GM12892 (cell line): ENCODE data around the gene PWP2. TPM values are rescaled to one million over a fixed set of nuclear protein-coding genes. Genes with fewer than 3 reads are reported as not detected.
"Not testable (repeated sequence)": the region's sequence is repeated elsewhere in the genome, so short reads cannot be mapped to it uniquely, and the experiment has no call there.

ENCODE experiments used
- DNase-seq: peaks from one replicate; pipeline ENCODE4 v3.0.0; 2011; ENCODE audit not compliant: insufficient read length
- FAIRE-seq: peaks from 2 replicates; lab custom pipeline; 2011; peaks lifted over from hg19 to GRCh38; lab: Jason Lieb, UNC
- POLR2A ChIP-seq: IDR thresholded peaks from 2 replicates; pipeline ENCODE4 v1.6.1; 2011; ENCODE audit warnings: low read depth, low read length, control low read depth
- POLR2AphosphoS5 ChIP-seq: IDR thresholded peaks from 2 replicates; pipeline ENCODE4 v1.6.1; 2011; ENCODE audit warnings: low read depth, low read length, control low read depth
- TAF1 ChIP-seq: IDR thresholded peaks from 2 replicates; pipeline ENCODE4 v1.6.1; 2011; ENCODE audit warnings: low read depth, mild to moderate bottlenecking, control low read depth, low read length, borderline replicate concordance
- polyA plus RNA-seq: library from polyadenylated mRNA; unstranded; fragments of >200 nt; gene quantifications from one replicate; pipeline ENCODE4 v1.2.1, GENCODE V29; 2012; ENCODE audit warnings: missing spikeins, inconsistent platforms; ENCODE audit not compliant: missing spikeins

Gene PWP2
- polyA plus RNA-seq = 8.2 TPM

DNA sequence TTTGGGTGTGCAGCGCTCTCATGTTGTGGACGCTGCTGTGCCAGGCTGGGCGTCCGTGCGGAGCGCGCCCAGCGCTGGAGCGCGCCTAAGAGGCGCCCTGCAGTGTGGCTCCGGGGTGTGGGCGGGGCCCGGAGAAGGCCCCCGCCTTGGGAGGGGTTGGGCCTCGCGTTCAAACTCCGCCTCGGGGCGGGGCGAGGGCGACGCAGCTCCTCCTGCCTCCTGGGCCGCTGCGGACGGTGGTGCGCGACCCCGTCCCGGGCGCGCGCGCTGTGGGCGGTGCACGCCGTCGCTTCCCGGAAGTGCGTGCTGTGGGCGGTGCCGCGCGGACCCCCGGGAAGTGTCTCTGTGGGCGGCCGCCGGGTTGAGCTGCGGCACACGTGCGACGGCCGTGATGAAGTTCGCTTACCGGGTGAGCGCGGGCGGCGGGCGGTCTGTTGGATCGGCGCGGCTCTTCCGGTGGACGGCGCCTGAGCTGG lies at the start of gene PWP2:
Gene PWP2, plus strand, starts transcription at position 374 of the 476 bp plus-strand sequence. Its CDS starts 18 bp downstream, at position 392.
- not testable (repeated sequence) for DNase-seq
- peak; percentile 99 for FAIRE-seq

DNA sequence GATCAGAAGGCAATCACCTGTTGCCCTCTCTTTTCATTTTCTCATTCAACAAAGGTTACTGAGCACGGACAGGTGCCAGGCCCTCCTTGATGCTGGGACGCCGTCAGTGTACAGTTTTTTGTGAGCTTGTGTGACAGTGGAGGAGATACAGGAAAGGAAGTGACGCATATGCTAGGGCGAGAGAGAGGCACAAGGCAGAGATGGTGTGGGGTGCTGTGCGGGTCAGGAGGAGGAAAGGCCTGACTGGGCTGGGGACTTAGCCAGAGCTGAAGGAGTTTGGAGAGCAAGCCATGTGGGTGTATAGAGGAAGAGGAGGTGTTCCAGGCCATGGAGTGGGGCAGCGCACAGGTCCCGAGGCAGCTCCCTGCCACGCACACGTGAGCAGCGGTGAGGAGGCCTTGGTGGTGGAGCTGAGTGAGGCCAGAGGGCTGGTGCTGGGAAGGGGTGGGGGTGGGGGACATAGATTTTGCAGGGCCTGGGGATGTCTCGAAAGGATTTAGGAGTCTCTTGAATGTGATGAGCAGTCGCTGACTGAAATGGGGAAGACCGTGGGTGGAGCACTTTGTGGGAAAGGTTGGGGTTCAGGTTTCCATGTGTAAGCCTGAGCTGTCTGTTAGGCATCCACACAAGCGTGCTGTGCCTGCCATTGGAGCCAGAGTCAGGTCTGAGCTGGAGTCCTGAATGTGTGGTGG lies 49.1 kb upstream of the PWP2 start:
- TF ChIP-seq POLR2A (no peak), POLR2AphosphoS5 (0 out of 2 replicates have a peak, but pooled peaks have one; percentile 30)
- DNase-seq (no peak), FAIRE-seq (peak; percentile 24)

DNA sequence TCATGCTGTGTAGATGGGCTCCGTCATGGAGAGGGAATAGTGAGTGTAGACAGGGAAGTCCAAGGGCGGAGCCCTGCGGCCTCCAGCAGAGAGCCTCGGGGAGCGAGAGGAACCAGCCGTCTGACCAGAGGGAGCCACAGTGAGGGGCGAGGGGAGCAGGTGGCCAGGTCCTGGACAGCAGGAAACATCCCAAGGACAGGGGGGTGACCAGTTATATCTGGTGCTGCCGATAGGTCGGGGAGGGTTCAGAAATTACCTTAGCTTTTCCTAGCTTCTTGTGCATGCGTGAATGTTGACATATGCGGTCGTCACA lies 48.6 kb upstream of the PWP2 start:
- no peak for FAIRE-seq
- TF ChIP-seq TAF1 = no peak

DNA sequence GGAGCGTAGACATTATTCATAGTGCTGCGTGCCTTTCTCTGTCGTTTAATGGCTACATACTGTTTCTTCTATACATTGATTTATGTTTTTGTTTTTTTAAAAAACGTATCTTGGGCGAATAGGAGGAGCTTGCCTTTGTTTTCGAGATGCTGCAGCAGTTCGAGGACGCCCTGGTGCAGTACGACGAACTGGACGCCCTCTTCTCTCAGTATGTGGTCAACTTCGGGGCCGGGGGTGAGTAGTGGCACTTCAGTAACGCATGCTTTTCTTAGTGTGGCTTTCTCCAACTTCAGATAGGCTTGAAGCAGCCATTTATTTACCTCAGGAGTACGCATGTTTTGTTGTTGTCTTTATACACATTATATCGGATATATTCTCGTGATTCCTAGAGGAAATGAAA lies 48.2 kb upstream of the PWP2 start:
- no peak for DNase-seq
- FAIRE-seq = no peak
- no peak for TF ChIP-seq POLR2AphosphoS5

More for the DNA sequence above, 48.6 kb upstream of the PWP2 start:
- no peak for DNase-seq

DNA sequence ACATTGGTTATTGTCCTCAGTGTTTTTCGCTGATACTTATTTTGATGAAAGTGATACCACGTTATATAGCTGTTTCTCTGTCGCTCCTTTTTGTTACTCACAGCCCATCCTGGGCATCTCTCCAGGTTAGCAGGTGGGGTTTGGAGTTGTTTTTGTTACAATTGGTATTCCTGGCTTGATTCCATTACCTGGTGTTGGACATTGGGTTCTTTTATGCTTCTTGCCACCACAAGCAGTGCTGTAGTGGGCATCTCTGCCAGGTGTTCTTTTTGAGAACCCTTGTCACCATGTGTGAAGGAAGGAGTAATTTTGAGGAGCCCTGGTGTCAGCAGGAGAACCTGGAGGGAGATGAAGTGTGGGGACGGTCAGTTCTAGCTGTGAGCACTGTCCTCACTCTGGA lies 47.5 kb upstream of the PWP2 start:
- no peak for DNase-seq

DNA sequence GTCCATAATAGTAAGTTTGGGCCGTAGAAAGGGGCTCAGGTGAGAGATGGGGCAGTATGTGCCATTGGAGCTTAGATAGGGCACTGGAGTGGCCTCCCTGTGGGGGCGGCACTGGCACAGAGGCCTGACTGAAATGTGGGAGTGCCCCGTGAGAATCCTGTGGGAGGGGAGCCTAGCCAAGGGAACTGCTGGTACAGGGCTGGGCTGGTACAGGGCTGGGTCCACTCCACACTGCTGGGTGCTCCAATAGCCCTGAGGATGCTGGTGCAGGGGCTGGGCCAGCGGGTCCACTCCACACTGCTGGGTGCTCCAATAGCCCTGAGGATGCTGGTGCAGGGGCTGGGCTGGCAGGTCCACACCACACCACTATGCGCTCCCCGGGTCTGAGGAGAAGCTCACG lies 44.8 kb upstream of the PWP2 start:
- no peak for TF ChIP-seq POLR2A
- TF ChIP-seq POLR2AphosphoS5 = no peak
- no peak for TF ChIP-seq TAF1
- FAIRE-seq (no peak), DNase-seq (no peak)

More for the DNA sequence above, 47.5 kb upstream of the PWP2 start:
- TF ChIP-seq POLR2AphosphoS5 = no peak
- no peak for TF ChIP-seq TAF1
- TF ChIP-seq POLR2A = no peak
- no peak for FAIRE-seq

DNA sequence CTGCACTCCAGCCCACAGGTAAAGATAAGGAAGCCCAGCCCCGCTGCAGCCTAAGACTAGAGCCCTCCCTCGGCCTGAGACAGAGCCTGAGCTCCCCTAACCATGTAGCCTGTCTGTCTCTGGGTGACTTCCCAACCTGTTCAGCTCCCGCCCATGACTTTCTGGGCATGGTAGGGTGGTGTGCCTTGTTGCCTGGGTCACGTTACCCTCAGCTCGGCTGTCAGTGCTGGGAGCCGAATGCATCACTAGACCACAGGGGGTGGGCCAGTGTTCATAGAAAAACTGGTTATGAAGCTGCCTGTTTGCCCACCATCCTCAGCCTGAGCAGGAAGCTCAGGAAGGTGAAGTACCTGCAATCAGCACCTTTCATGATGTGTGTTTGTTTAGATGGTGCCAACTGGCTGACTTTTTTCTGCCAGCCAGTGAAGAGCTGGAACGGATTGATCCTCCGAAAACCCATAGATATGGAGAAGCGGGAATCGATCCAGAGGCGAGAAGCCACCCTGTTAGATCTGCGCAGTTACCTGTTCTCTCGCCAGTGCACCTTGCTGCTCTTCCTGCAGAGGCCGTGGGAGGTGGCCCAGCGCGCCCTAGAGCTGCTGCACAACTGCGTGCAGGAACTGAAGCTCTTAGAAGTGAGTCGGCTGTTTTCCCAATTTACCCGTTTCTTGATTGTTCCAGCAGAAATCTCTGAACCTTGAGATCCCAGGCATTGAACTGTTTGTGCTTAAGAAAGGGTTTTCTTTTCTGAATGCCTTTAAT lies 43.9 kb upstream of the PWP2 start:
- TF ChIP-seq POLR2AphosphoS5 (no peak), TAF1 (no peak), POLR2A (no peak)
- no peak for FAIRE-seq
- DNase-seq = no peak

DNA sequence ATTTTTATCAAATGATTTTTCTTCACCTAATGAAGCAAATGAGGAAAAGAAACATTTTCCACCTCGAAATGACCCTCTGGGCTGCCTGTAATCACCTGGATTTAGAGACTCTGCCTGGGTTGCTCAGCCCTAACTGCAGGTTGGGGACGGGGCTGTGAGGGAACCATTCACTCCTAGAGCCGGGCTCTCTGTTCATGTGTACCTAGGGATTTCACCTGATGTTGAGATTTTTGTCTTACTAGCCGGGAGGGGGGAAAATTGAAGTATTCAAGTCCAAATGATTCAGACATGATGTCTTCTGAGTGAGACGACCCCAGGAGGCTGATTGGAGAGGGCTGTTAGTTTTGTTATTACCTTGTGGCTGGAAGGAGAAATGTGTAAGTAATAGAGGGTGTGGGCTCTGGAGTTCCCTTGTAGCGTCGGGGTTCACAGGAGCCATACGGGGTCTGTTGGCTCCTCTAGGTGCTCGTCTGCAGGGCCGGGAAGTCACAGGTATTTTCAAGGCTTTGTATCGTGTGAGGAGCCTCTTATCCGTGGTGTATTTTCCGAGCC lies 42.3 kb upstream of the PWP2 start:
- FAIRE-seq = no peak
- no peak for TF ChIP-seq TAF1
- no peak for TF ChIP-seq POLR2A
- TF ChIP-seq POLR2AphosphoS5 = no peak

DNA sequence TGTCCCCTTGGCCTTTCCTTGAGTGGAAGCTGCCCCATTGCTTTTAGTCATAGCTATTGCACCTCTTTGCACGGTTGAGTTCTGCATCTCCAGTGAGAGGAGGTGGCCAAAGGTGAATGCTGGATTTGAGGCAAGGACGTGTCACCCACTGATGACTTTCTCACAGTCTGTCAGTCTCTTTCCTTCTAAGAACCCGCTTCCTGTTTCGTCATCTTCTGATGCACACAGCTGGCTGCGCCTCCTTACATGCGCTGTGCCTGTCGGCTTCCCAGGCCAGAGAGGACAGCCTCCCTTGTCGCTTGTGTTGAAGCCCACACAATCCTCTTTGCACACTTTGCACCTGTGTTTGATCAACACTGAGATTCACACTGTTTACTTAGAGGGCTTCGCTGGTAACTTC lies 41.8 kb upstream of the PWP2 start:
- FAIRE-seq (no peak), DNase-seq (no peak)
- TF ChIP-seq POLR2A (no peak), TAF1 (no peak), POLR2AphosphoS5 (no peak)

More for the DNA sequence above, 42.3 kb upstream of the PWP2 start:
- DNase-seq = no peak

DNA sequence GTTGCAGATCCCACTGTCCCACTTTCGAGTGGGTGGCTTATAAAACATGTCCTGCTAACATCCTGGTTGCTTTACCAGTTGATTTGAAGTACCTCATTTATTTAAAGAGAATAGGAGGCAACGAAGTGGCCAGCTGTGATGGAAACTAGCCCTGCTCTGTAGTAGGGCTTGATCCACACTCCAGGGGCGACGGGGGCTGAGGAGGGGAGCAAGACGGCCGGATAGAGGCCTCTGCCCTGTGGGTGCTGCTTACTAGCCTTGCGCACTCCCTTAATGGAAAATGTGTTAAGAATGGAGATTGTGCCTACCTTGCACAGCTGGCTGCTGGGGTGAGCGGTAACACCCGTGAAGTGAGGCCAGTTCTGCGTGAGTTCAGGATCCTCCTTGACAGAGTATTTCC lies 41.1 kb upstream of the PWP2 start:
- DNase-seq (no peak), FAIRE-seq (no peak)
- no peak for TF ChIP-seq TAF1
- no peak for TF ChIP-seq POLR2AphosphoS5
- no peak for TF ChIP-seq POLR2A

DNA sequence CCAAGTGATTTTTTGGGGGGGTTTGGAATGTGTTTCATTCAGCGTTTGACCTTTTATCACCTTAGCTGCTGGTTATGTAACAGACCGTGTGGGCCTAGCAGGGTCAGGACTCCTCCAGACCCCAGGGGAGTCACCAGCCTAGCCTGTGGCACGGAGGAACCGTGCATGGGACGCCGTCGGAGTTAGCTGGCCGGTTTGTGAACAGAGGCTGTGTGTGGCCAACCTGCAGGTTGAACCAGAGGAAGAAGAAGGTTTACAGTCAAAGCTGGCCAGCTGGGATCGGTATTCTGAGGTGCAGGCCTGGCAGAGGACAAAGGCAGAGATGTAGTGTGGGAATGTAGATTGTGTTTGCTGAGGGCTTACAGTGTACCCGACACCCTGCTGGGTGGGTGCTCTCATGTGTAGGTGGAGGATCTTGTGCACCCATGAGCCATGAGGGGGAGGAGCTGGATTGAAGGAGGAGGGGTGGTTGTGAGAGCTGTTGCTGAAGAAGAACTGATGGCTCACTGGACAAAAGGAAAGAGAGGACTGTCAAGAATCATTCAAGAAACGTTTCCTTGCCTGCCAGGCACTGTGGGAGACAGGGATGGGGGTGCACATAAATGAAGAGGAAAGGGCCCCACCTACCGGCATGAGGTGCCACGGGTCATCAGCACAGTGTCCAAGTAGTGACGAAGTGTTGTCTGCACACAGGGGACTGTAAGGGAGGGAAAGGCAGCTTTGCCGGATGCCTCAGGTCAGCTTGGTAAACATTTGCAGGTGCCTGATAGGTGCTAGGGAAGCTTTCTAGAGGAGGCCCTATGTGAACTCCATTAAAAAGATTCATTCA lies 40.0 kb upstream of the PWP2 start:
- no peak for DNase-seq
- FAIRE-seq = no peak
- TF ChIP-seq POLR2AphosphoS5 (no peak), POLR2A (no peak), TAF1 (no peak)
